Purkinje cell (primary cell): ENCODE measurements around the gene GJA10. TPM values are rescaled to one million over a fixed set of nuclear protein-coding genes. Genes with fewer than 3 reads are reported as not detected.

ENCODE experiments used
- polyA plus RNA-seq: library from polyadenylated mRNA; unstranded; fragments of >200 nt; fragmentation: Nextera tagmentation; gene quantifications from 2 replicates; pipeline ENCODE4 v1.2.1, GENCODE V29; 2014

The GJA10 gene
- polyA plus RNA-seq: not detected in 2 replicates

GRCh38 chr6:89894169-89894568, at the start of gene GJA10:
Gene GJA10 (plus strand): TSS chr6:89894469. CDS start chr6:89894469, 0 bp downstream.

Other genes with a start within 250 kb of the GJA10 start
- gene MDN1, start 74.7 kb upstream of the GJA10 start, polyA plus RNA-seq: 18.9 and 24.3 TPM in 2 replicates
- 18.9 and 24.4 TPM in 2 replicates for gene CASP8AP2, start 64.6 kb upstream of the GJA10 start, polyA plus RNA-seq